Peyer's patch (tissue), 4 donors: ENCODE results near the gene EFHC2.

ENCODE experiments used
- CTCF ChIP-seq, 6 experiments: fragments of 450-650 bp in 4 of 6; fragments of 200-600 bp in 2 of 6; sonication (generic) in 1 of 6; IDR thresholded peaks; one replicate each; pipeline ENCODE4 v1.5.1; 2017 to 2019; ENCODE audit warnings: antibody characterized with exemption in 6 of 6, mild to moderate bottlenecking in 3 of 6, moderate library complexity in 1 of 6
- POLR2A ChIP-seq, 2 donors: fragments of 450-650 bp; IDR thresholded peaks; one replicate each; pipeline ENCODE4 v1.5.1; 2017; ENCODE audit warnings: antibody characterized with exemption in 2 of 2, mild to moderate bottlenecking in 2 of 2, moderate library complexity in 2 of 2

- no peak for TF ChIP-seq POLR2A (IDR thresholded peaks at IDR 0.05)
- no peak for TF ChIP-seq CTCF (IDR thresholded peaks at IDR 0.05)
These were observed 236.6 kb downstream of the EFHC2 start for GRCh38 chrX:44106864-44107263.
